Measurements from ENCODE around the gene KCNK10. TPM values are rescaled to one million over a fixed set of nuclear protein-coding genes. Genes with fewer than 3 reads are reported as not detected.

KCNK10 gene
- polyA plus RNA-seq, 2 of the 4 experiments (the other 2 are of a cell fraction) = not detected

DNA sequence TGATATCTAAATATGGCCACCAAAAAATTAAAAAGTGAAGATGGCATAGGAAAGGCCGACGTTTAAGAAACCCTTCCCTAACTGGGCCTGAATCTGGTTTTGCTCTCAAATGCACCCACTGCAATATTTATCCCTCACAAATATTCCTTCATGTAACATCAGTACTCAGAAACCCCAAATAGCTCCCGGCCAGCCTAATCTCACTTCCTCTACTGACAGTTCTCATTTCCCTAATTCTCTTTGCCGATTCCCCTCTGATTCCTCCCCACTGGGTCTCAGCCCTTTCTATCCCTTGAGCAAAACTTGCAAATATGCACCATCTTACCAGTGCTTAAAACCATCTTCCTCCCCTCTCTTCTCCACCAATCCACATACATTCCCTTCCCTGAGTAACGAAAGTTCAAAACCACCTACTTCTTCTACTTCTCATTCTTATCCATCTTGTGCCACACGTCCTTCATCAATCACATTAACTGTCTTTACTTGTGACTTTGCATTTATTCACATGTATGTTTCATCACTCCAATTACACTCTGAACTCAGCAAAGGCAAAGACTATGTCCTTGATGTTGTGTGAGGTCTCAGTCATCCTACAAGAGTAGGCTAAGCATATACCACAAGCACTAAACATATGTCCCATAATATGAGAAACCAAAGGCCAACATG is 23.1 kb downstream of the KCNK10 start:
- CTCF ChIA-PET = no interaction called here
- POLR2A ChIA-PET = no interaction called here
- Histone ChIP-seq H3K9me3 (no peaks in the 10 kb centered on the region), H3K4me3 (no peak overlapping the region), H3K27ac (no peak overlapping the region), H3K4me1 (no peaks in the 10 kb centered on the region), H3K4me2 (no peak overlapping the region)
- ATAC-seq = no peak
- no peak for FAIRE-seq
- WGBS (ENCODE audit: missing lambda C conversion rate) = 18% methylated on average over 6 of the region's 6 CpGs
- TF ChIP-seq, protein P1, sequence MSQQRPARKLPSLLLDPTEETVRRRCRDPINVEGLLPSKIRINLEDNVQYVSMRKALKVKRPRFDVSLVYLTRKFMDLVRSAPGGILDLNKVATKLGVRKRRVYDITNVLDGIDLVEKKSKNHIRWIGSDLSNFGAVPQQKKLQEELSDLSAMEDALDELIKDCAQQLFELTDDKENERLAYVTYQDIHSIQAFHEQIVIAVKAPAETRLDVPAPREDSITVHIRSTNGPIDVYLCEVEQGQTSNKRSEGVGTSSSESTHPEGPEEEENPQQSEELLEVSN (IDR thresholded peaks at IDR 0.05; ENCODE audit: borderline replicate concordance, low read depth) = no peak
- TF ChIP-seq KDM5A (IDR thresholded peaks at IDR 0.05) = no peak
- TF ChIP-seq FOSB (CRISPR knock-in tag; IDR thresholded peaks at IDR 0.05) = no peak
- no peak for TF ChIP-seq RAD21 (conservative IDR thresholded peaks at IDR 0.05 in 1 of 2, IDR thresholded peaks at IDR 0.05 in 1 of 2)
- no peak for TF ChIP-seq NPAS2 (CRISPR knock-in tag; IDR thresholded peaks at IDR 0.05; ENCODE audit: borderline replicate concordance)
- TF ChIP-seq FOXS1 (CRISPR knock-in tag; IDR thresholded peaks at IDR 0.05) = no peak
- TF ChIP-seq POLR2A (IDR thresholded peaks at IDR 0.05; ENCODE audit: low read length) = no peak
- no peak for TF ChIP-seq ZC3H11A (IDR thresholded peaks at IDR 0.05)
- no peak for TF ChIP-seq HDAC2 (IDR thresholded peaks at IDR 0.05)
- TF ChIP-seq PHF8 (IDR thresholded peaks at IDR 0.05; ENCODE audit: borderline replicate concordance, low read depth) = no peak
- TF ChIP-seq CHD4 (IDR thresholded peaks at IDR 0.05; ENCODE audit: borderline replicate concordance) = no peak
- no peak for TF ChIP-seq KDM1A (IDR thresholded peaks at IDR 0.05; ENCODE audit: low read depth)
- DNase-seq (ENCODE audit: low read depth in 1 of 2, low spot score in 1 of 2) = no peak

GRCh38 chr14:88297306-88297705 is 25.8 kb downstream of the KCNK10 start:
- no peak for ATAC-seq
- TF ChIP-seq TFCP2L1 (CRISPR knock-in tag; IDR thresholded peaks at IDR 0.05) (no peak), ELK1 (IDR thresholded peaks at IDR 0.05; ENCODE audit: low read depth, low read length) (no peak), ZNF302 (CRISPR knock-in tag; IDR thresholded peaks at IDR 0.05) (no peak), KDM1A (IDR thresholded peaks at IDR 0.05; ENCODE audit: low read depth) (no peak), EHMT2 (IDR thresholded peaks at IDR 0.05; ENCODE audit: low read depth) (no peak), RAD21 (conservative IDR thresholded peaks at IDR 0.05 in 1 of 2, IDR thresholded peaks at IDR 0.05 in 1 of 2) (no peak), RCOR1 (IDR thresholded peaks at IDR 0.05; ENCODE audit: low read depth, low read length) (no peak), ZSCAN20 (CRISPR knock-in tag; IDR thresholded peaks at IDR 0.05) (no peak), JUN (IDR thresholded peaks at IDR 0.05) (no peak), BHLHE40 (IDR thresholded peaks at IDR 0.05; ENCODE audit: low read depth, low read length) (no peak), EP300 (IDR thresholded peaks at IDR 0.05) (no peak), FOSL2 (IDR thresholded peaks at IDR 0.05) (no peak), FOSL2 (CRISPR knock-in tag; IDR thresholded peaks at IDR 0.05) (no peak)
- TF ChIP-seq, protein P2, sequence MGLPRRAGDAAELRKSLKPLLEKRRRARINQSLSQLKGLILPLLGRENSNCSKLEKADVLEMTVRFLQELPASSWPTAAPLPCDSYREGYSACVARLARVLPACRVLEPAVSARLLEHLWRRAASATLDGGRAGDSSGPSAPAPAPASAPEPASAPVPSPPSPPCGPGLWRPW (IDR thresholded peaks at IDR 0.05) = no peak
- Histone ChIP-seq H3K4me3 (no peak overlapping the region), H3K4me2 (no peak overlapping the region), H3K4me1 (no peaks in the 10 kb centered on the region), H3K27ac (no peak overlapping the region), H3K9me3 (no peaks in the 10 kb centered on the region)
- ChIA-PET POLR2A (no interaction called here), CTCF (no interaction called here)
- 11% methylated on average over 5 of the region's 5 CpGs for WGBS (ENCODE audit: missing lambda C conversion rate)
- no peak for DNase-seq (ENCODE audit: low read depth in 1 of 2, low spot score in 1 of 2)
- no peak for FAIRE-seq

DNA sequence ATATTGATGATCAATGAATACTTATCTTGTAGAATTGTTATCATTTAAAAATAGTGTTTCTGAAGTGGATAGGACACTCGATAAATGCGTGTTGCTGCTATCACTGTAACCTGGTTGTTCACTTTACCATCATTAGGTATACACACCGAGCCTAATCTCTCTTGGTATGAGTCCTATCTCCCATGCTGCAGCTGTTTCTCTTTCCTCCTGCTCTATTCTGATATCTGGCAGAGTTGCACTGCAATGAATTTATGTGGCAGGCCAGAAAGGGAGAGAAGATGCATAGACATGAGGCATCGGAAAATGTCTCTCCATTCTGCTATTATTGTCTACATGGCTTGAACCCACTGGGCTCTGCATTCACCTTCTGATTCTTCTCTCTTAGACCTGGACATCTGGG is 26.7 kb downstream of the KCNK10 start:
- Histone ChIP-seq H3K4me1 (no peaks in the 10 kb centered on the region), H3K4me2 (no peak overlapping the region), H3K27ac (no peak overlapping the region), H3K4me3 (no peak overlapping the region), H3K9me3 (no peaks in the 10 kb centered on the region)
- DNase-seq (ENCODE audit: low read depth in 1 of 2, low spot score in 1 of 2) = no peak
- POLR2A ChIA-PET = no interaction called here
- WGBS (ENCODE audit: missing lambda C conversion rate) = 21% methylated on average over 4 of the region's 4 CpGs
- FAIRE-seq = no peak
- TF ChIP-seq HEYL (CRISPR knock-in tag; IDR thresholded peaks at IDR 0.05) = no peak
- no peak for TF ChIP-seq NFE2L2 (conservative IDR thresholded peaks at IDR 0.05; ENCODE audit: low read length)
- no peak for TF ChIP-seq RNF2 (IDR thresholded peaks at IDR 0.05; ENCODE audit: borderline replicate concordance, low read depth)
- no peak for TF ChIP-seq SMC3 (IDR thresholded peaks at IDR 0.05)
- no peak for TF ChIP-seq ZC3H11A (IDR thresholded peaks at IDR 0.05)
- TF ChIP-seq, protein P3, sequence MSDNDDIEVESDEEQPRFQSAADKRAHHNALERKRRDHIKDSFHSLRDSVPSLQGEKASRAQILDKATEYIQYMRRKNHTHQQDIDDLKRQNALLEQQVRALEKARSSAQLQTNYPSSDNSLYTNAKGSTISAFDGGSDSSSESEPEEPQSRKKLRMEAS (IDR thresholded peaks at IDR 0.05) = no peak
- TF ChIP-seq GATA3 (IDR thresholded peaks at IDR 0.05; ENCODE audit: borderline replicate concordance) = no peak
- no peak for TF ChIP-seq ZFP36 (IDR thresholded peaks at IDR 0.05; ENCODE audit: borderline replicate concordance, partially characterized antibody)
- no peak for TF ChIP-seq POLR2AphosphoS2 (conservative IDR thresholded peaks at IDR 0.05; ENCODE audit: low read length)
- CTCF ChIA-PET = no interaction called here
- ATAC-seq = no peak
